ENCODE results near the gene CDK5RAP3.

DNA sequence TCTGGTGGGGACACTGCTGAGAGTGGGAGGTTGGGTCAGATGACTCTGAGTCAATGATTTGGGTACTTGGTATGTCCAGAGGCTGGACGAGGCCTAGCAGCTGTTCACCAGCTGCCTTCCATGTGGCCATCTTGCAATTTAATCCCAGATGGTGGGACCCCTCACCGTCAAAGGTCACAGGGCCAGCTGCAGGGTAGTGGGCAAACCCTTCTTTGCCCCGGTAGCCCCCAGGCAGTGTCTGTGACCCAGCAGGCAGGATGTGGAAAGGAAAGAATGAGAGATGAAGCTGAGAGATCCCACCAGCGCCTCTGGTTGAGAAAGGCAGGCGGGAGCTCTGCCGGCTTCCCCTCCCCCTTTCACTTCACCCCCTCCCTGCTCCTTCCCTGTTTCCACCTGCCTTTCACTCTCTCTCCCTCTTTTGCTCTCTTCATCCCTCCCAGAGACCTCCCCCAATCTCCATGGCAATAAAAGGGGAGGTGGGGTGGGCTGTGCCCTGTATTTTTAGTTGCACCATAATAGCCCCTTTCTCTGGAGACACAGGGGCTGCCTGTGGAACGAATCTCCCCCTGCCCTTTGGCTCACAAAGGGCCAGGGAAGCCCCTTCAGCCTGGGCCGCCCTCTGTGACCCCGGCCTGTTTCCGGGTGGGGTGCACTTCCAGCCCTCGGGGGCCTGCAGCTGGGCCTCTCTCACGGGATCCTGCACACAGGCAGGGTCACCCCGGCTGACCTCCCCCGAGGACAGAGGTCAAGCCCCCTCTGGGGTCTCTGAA is 20.2 kb downstream of the CDK5RAP3 start:
- TF ChIP-seq, protein P1, sequence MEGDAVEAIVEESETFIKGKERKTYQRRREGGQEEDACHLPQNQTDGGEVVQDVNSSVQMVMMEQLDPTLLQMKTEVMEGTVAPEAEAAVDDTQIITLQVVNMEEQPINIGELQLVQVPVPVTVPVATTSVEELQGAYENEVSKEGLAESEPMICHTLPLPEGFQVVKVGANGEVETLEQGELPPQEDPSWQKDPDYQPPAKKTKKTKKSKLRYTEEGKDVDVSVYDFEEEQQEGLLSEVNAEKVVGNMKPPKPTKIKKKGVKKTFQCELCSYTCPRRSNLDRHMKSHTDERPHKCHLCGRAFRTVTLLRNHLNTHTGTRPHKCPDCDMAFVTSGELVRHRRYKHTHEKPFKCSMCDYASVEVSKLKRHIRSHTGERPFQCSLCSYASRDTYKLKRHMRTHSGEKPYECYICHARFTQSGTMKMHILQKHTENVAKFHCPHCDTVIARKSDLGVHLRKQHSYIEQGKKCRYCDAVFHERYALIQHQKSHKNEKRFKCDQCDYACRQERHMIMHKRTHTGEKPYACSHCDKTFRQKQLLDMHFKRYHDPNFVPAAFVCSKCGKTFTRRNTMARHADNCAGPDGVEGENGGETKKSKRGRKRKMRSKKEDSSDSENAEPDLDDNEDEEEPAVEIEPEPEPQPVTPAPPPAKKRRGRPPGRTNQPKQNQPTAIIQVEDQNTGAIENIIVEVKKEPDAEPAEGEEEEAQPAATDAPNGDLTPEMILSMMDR (IDR thresholded peaks at IDR 0.05) = no peak
- TF ChIP-seq POLR2A (IDR thresholded peaks at IDR 0.05) = no peak
